Breast epithelium (tissue), 3 donors: ENCODE measurements around the gene UQCRQ.

Source experiments
- CTCF ChIP-seq, 3 donors: fragments of 450-650 bp; IDR thresholded peaks; one replicate each; pipeline ENCODE4 v1.5.1; 2016 to 2017; ENCODE audit warnings: antibody characterized with exemption in 3 of 3, mild to moderate bottlenecking in 3 of 3, moderate library complexity in 3 of 3
- POLR2A ChIP-seq: fragments of 450-650 bp; IDR thresholded peaks from one replicate; pipeline ENCODE4 v1.6.1; 2016; ENCODE audit warnings: antibody characterized with exemption, mild to moderate bottlenecking, moderate library complexity

- TF ChIP-seq POLR2A (no peak), CTCF (IDR thresholded peaks at IDR 0.05) (no peak)
These were observed 39.9 kb upstream of the UQCRQ start for GRCh38 chr5:132826424-132827082.
